Liver (tissue), 3 donors: Measurements from ENCODE around the gene ADGRV1.

Experiments
- CTCF ChIP-seq: fragments of 150-350 bp; IDR thresholded peaks from 2 replicates; pipeline ENCODE4 v1.5.1; 2017; ENCODE audit warnings: improper control_type of control experiment, low read depth, low read length; ENCODE audit not compliant: missing input control
- GABPA ChIP-seq, 2 donors: IDR thresholded peaks in 1 of 2; conservative IDR thresholded peaks in 1 of 2; 2 replicates each; pipeline ENCODE4 v1.6.1; 2016; ENCODE audit warnings: antibody characterized with exemption in 2 of 2, mild to moderate bottlenecking in 1 of 2, moderate library complexity in 1 of 2
- JUND ChIP-seq, 2 donors: IDR thresholded peaks; 2 replicates each; pipeline ENCODE4 v1.6.1; 2016; ENCODE audit warnings: antibody characterized with exemption in 2 of 2
- TAF1 ChIP-seq: conservative IDR thresholded peaks from 2 replicates; pipeline ENCODE4 v1.6.1; 2016; ENCODE audit warnings: antibody characterized with exemption, mild to moderate bottlenecking
- YY1 ChIP-seq: IDR thresholded peaks from 2 replicates; pipeline ENCODE4 v1.6.1; 2016; ENCODE audit warnings: antibody characterized with exemption, mild to moderate bottlenecking
- donor health status: healthy.
- donor health status: healthy.

DNA sequence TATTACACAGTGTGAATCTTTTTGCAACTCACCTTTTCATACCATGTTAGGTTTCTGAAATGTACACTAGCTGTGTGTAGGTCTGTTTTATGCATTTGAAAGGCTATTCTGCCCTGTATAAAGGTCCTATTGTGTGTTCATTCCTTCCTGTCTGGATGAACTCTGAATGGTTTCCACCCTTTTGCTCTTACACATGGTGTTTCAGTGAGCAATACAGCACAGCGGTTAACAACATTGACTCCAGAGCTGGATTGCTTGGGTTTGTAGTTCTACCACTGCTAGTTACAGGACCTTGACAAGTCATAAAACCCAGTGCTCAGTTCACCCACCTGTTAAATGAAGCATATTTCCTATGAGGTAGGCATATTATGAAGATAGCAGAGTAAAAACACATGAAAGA lies 331.6 kb downstream of the ADGRV1 start:
- no peak for TF ChIP-seq CTCF
- no peak for TF ChIP-seq YY1
- TF ChIP-seq TAF1, result no peak
- no peak for TF ChIP-seq JUND (IDR thresholded peaks at IDR 0.05)
- TF ChIP-seq GABPA (IDR thresholded peaks at IDR 0.05 in 1 of 2, conservative IDR thresholded peaks at IDR 0.05 in 1 of 2), result no peak
